IMR-90 (cell line): ENCODE results near the gene ATOSA. TPM values are rescaled to one million over a fixed set of nuclear protein-coding genes. Genes with fewer than 3 reads are reported as not detected.

ENCODE experiments used
- ATAC-seq: fragments of 200-7000 bp; cut with Tn5 transposase; 2 replicates; pipeline ENCODE4 v1.9.1; 2020; ENCODE audit warnings: low read depth, mild to moderate bottlenecking, moderate library complexity
- BruUV-seq: library from RNA; stranded (reverse); fragments of 400-500 nt; replicated peaks from 2 replicates; lab custom pipeline; 2021; lab: Mats Ljungman, UMichigan
- CTCF ChIA-PET: fragments of 300-600 bp; formaldehyde crosslinking; extraction: SDS; loops from one replicate; lab custom pipeline; 2021; ENCODE audit warnings: antibody characterized with exemption; lab: Yijun Ruan, JAX
- POLR2A ChIA-PET: fragments of 300-600 bp; sonication (Branson Sonifier 250); formaldehyde crosslinking; loops from one replicate; lab custom pipeline; 2022; ENCODE audit warnings: antibody characterized with exemption; ENCODE audit not compliant: unreplicated experiment; lab: Charles Lee
- DNase-seq: peaks from one replicate; pipeline ENCODE4 v3.0.0; 2013
- H2AFZ ChIP-seq: replicated peaks from 2 replicates; pipeline ENCODE3; 2013; ENCODE audit warnings: low read length, mild to moderate bottlenecking; ENCODE audit not compliant: poor library complexity
- H2AK5ac ChIP-seq: 2 replicates; pipeline ENCODE4 v1.6.1; 2013; ENCODE audit warnings: low read depth, low read length, inconsistent platforms
- H2AK9ac ChIP-seq: replicated peaks from 2 replicates; pipeline ENCODE3; 2013; ENCODE audit warnings: mild to moderate bottlenecking, low read depth, low read length, moderate library complexity; ENCODE audit not compliant: poor library complexity
- H2BK120ac ChIP-seq: 2 replicates; pipeline ENCODE4 v1.6.1; 2013; ENCODE audit warnings: low read depth, low read length, inconsistent platforms
- H2BK15ac ChIP-seq: 3 replicates; pipeline ENCODE4 v1.6.1; 2013; ENCODE audit warnings: low read depth, low read length, inconsistent platforms
- H2BK20ac ChIP-seq: 2 replicates; pipeline ENCODE4 v1.6.1; 2013; ENCODE audit warnings: low read depth, mild to moderate bottlenecking, inconsistent platforms, low read length, moderate library complexity
- H2BK5ac ChIP-seq: 2 replicates; pipeline ENCODE4 v1.6.1; 2013; ENCODE audit warnings: mild to moderate bottlenecking, low read depth, low read length, inconsistent platforms; ENCODE audit not compliant: poor library complexity, severe bottlenecking
- H3K14ac ChIP-seq: replicated peaks from 2 replicates; pipeline ENCODE4 v1.6.1; 2013; ENCODE audit warnings: low read depth, low read length, inconsistent platforms
- H3K18ac ChIP-seq: 2 replicates; pipeline ENCODE4 v1.6.1; 2013; ENCODE audit warnings: low read depth, low read length, control low read depth
- H3K23ac ChIP-seq: 2 replicates; pipeline ENCODE4 v1.6.1; 2013; ENCODE audit warnings: low read depth, low read length, inconsistent platforms
- H3K27ac ChIP-seq: 2 replicates; pipeline ENCODE4 v1.5.1; 2013; ENCODE audit warnings: mild to moderate bottlenecking, control low read depth, low read length; ENCODE audit not compliant: insufficient read depth
- H3K27me3 ChIP-seq: 2 replicates; pipeline ENCODE4 v1.6.1; 2013; ENCODE audit warnings: low read length; ENCODE audit not compliant: control insufficient read depth, insufficient read depth
- H3K36me3 ChIP-seq: 2 replicates; pipeline ENCODE4 v1.6.1; 2013; ENCODE audit warnings: low read length, mixed read lengths; ENCODE audit not compliant: control insufficient read depth, insufficient read depth
- H3K4ac ChIP-seq: 2 replicates; pipeline ENCODE4 v1.6.1; 2013; ENCODE audit warnings: low read depth, low read length, inconsistent platforms
- H3K4me1 ChIP-seq: 2 replicates; pipeline ENCODE4 v1.6.1; 2013; ENCODE audit warnings: low read length, mixed read lengths; ENCODE audit not compliant: control insufficient read depth, insufficient read depth
- H3K4me2 ChIP-seq: 2 replicates; pipeline ENCODE4 v1.6.1; 2013; ENCODE audit warnings: low read depth, mild to moderate bottlenecking, control low read depth, low read length, moderate library complexity
- H3K4me3 ChIP-seq: 2 replicates; pipeline ENCODE4 v1.5.1; 2013; ENCODE audit warnings: low read depth, mild to moderate bottlenecking, control low read depth, low read length, moderate library complexity; ENCODE audit not compliant: insufficient read depth
- H3K56ac ChIP-seq: 2 replicates; pipeline ENCODE4 v1.6.1; 2013; ENCODE audit warnings: low read length, inconsistent platforms; ENCODE audit not compliant: insufficient read depth; ENCODE audit errors: extremely low read depth
- H3K79me1 ChIP-seq, 2 experiments: 2 replicates each; pipeline ENCODE4 v1.6.1; 2013; ENCODE audit warnings: low read length in 2 of 2, inconsistent platforms in 1 of 2, low read depth in 1 of 2
- H3K9ac ChIP-seq: 2 replicates; pipeline ENCODE4 v1.6.1; 2013; ENCODE audit warnings: low read depth, low read length, control low read depth
- H3K9me1 ChIP-seq: 2 replicates; pipeline ENCODE4 v1.6.1; 2013; ENCODE audit warnings: low read length, inconsistent platforms; ENCODE audit not compliant: insufficient read depth
- H3K9me3 ChIP-seq: 2 replicates; pipeline ENCODE4 v1.6.1; 2013; ENCODE audit warnings: low read length; ENCODE audit not compliant: control insufficient read depth, insufficient read depth
- H4K20me1 ChIP-seq: 2 replicates; pipeline ENCODE4 v1.6.1; 2013; ENCODE audit warnings: low read length, inconsistent platforms; ENCODE audit not compliant: insufficient read depth
- H4K5ac ChIP-seq: 2 replicates; pipeline ENCODE4 v1.6.1; 2013; ENCODE audit warnings: mild to moderate bottlenecking, low read depth, low read length, control low read depth
- H4K8ac ChIP-seq, 2 experiments: 2 replicates each; pipeline ENCODE4 v1.6.1; 2013; ENCODE audit warnings: low read depth in 2 of 2, low read length in 2 of 2, control low read depth in 1 of 2, inconsistent platforms in 1 of 2
- H4K91ac ChIP-seq: 2 replicates; pipeline ENCODE4 v1.6.1; 2013; ENCODE audit warnings: low read depth, low read length, inconsistent platforms; ENCODE audit not compliant: insufficient read depth
- BHLHE40 ChIP-seq: fragments of 150-350 bp; IDR thresholded peaks from 2 replicates; pipeline ENCODE4 v1.6.1; 2016; ENCODE audit warnings: mild to moderate bottlenecking, low read depth, low read length
- CEBPB ChIP-seq: IDR thresholded peaks from 2 replicates; pipeline ENCODE4 v1.6.1; 2012; ENCODE audit warnings: low read depth, low read length, improper control_type of control experiment
- CHD1 ChIP-seq: IDR thresholded peaks from 2 replicates; pipeline ENCODE4 v1.6.1; 2012; ENCODE audit warnings: low read depth, low read length, improper control_type of control experiment
- FOS ChIP-seq: fragments of 150-350 bp; IDR thresholded peaks from 2 replicates; pipeline ENCODE4 v1.6.1; 2016; ENCODE audit warnings: low read depth, low read length
- MAFK ChIP-seq: IDR thresholded peaks from 2 replicates; pipeline ENCODE4 v1.6.1; 2012; ENCODE audit warnings: low read depth, low read length, improper control_type of control experiment
- MAZ ChIP-seq: IDR thresholded peaks from 2 replicates; pipeline ENCODE4 v1.6.1; 2012; ENCODE audit warnings: low read depth, mild to moderate bottlenecking, low read length, improper control_type of control experiment, moderate library complexity, borderline replicate concordance
- NFE2L2 ChIP-seq: fragments of 150-350 bp; IDR thresholded peaks from 2 replicates; pipeline ENCODE4 v1.6.1; 2016; ENCODE audit warnings: low read depth, mild to moderate bottlenecking, low read length
- POLR2A ChIP-seq: IDR thresholded peaks from 2 replicates; pipeline ENCODE4 v1.6.1; 2012; ENCODE audit warnings: mild to moderate bottlenecking, low read depth, low read length
- RAD21 ChIP-seq: IDR thresholded peaks from 2 replicates; pipeline ENCODE4 v1.6.1; 2012; ENCODE audit warnings: low read length, improper control_type of control experiment
- RCOR1 ChIP-seq: IDR thresholded peaks from 2 replicates; pipeline ENCODE4 v1.6.1; 2012; ENCODE audit warnings: mild to moderate bottlenecking, low read length, improper control_type of control experiment; ENCODE audit not compliant: insufficient replicate concordance
- RFX5 ChIP-seq: IDR thresholded peaks from 2 replicates; pipeline ENCODE4 v1.8.0; 2012; ENCODE audit warnings: low read depth, mild to moderate bottlenecking, low read length, moderate library complexity
- SMC3 ChIP-seq: fragments of 150-350 bp; IDR thresholded peaks from 2 replicates; pipeline ENCODE4 v1.6.1; 2016; ENCODE audit warnings: low read depth, mild to moderate bottlenecking, antibody characterized with exemption, low read length, moderate library complexity
- WGBS, 2 experiments: methylation state at CpG; one replicate each; pipeline versions ENCODE4 v1.1.5 to v1.1.7; 2013; ENCODE audit warnings: missing lambda C conversion rate in 2 of 2; ENCODE audit not compliant: insufficient read length in 1 of 2; ENCODE audit errors: extremely low coverage in 2 of 2; 5-methylcytosine and 5-hydroxymethylcytosine counted together
- dilution Hi-C: fragments of 300-500 bp; cut with HindIII; formaldehyde crosslinking; loops from one replicate; pipeline ENCODE4 v1.14.3; 2018; ENCODE audit warnings: low sequenced_read_pairs; ENCODE audit not compliant: unreplicated experiment
- in situ Hi-C: fragments of 300-500 bp; cut with MboI; formaldehyde crosslinking; loops from 3 replicates; pipeline ENCODE4 v1.14.3; 2019; ENCODE audit warnings: low sequenced_read_pairs, inconsistent platforms, mixed read lengths
- intact Hi-C: fragments of 100-400 bp; cut with micrococcal nuclease; formaldehyde crosslinking; loops from 2 replicates; pipeline ENCODE4 v1.10.0; 2022
- polyA plus RNA-seq, 3 experiments: library from polyadenylated mRNA; depleted of rRNA; stranded (reverse); fragments of >200 nt; gene quantifications; 2 replicates each; pipeline ENCODE4 v1.2.3, GENCODE V29; 2012; ENCODE audit warnings: low replicate concordance in 1 of 3
- total RNA-seq: library from RNA; depleted of rRNA; stranded (reverse); fragments of >200 nt; gene quantifications from 2 replicates; pipeline ENCODE4 v1.2.3, GENCODE V29; 2012
- TF ChIP-seq, protein P1 (sequence below): conservative IDR thresholded peaks from 2 replicates; pipeline ENCODE4 v1.5.1; 2012; ENCODE audit warnings: mild to moderate bottlenecking, low read depth, low read length, improper control_type of control experiment
- TF ChIP-seq, protein P2 (sequence below): fragments of 150-350 bp; IDR thresholded peaks from 2 replicates; pipeline ENCODE4 v1.6.1; 2017; ENCODE audit warnings: mild to moderate bottlenecking, antibody characterized with exemption, low read length, low read depth

The ATOSA gene
- total and polyA plus RNA-seq, 2 of the 4 experiments (the other 2 are of a cell fraction): 13.2 to 17.2 TPM

DNA sequence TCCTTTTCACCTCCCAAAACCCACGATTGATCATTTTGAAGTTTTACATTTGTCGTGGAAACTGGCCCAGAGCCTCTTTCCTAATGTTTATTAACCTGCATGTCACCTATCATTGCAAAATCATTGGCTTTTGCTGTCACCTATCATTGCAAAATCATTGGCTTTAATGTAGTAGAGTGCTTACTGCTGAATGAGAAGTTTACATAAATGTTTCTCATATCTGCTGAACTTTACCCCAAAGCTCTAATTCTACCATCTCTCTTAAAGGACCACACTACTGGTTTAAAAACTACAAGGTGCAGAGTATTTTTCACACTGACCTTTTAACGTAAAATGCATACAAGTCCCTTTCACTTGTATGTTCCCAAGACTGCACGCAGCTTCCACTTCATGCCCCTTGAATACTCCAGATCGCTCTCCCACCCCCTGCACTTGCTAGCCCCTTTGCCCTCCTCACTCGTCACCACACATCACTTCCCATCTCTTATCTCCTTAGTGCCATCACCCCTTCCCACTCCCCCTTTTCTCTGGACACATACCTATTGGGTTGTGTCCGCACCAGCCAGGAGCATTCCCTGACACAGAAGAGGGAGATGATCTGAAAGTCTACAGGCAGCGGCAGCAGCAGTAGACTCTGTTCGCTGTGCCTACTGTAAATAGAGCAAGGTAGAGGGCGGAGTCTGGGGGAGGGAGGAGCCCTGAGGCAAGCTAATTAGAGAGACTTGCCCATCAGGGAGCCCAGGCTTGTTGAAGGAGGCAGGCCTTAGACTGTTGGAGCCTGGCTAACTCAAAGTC lies 30.2 kb upstream of the ATOSA start (continued):
- no peak for TF ChIP-seq MAFK

DNA sequence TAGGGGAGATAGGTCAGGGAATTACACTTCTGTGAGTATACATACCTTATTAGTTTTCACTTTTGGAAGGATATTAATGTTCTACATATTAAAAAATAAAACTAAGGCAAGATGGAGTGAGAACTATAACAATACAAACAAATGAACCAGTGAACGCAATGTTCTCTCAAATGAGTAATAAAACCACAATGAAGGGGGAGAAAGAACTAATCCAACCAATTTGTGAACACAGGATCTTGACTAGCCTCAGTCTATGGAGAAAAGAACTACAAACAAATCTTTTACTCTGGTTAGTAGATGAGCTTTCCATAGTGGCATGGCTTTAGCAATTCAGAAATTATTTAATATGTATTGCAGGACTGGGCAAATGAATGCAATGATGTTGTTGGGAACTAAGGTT lies 26.9 kb upstream of the ATOSA start:
- Histone ChIP-seq H3K4me2 (no peak overlapping the region), H3K27ac (no peak overlapping the region), H3K56ac (no peak overlapping the region), H3K9me3 (no peaks in the 10 kb centered on the region), H3K9ac (no peak overlapping the region), H4K20me1 (no peaks in the 10 kb centered on the region), H4K8ac (no peak overlapping the region), H2BK15ac (no peak overlapping the region), H3K27me3 (peaks cover 14% of the 10 kb centered on the region), H3K18ac (no peak overlapping the region), H2AK5ac (no peak overlapping the region), H3K4me3 (no peak overlapping the region), H3K9me1 (no peaks in the 10 kb centered on the region), H2AFZ (no peak overlapping the region), H3K23ac (no peak overlapping the region), H2BK20ac (no peak overlapping the region), H2BK5ac (no peak overlapping the region), H4K91ac (no peak overlapping the region), H2BK120ac (no peak overlapping the region), H3K36me3 (no peaks in the 10 kb centered on the region), H3K4ac (no peak overlapping the region), H3K4me1 (peaks cover 4% of the 10 kb centered on the region; the same call in 1 of the 2 replicates), H4K5ac (no peak overlapping the region), H3K14ac (no peak overlapping the region), H3K79me1 (no peaks in the 10 kb centered on the region), H2AK9ac (no peak overlapping the region)
- WGBS, 2 experiments: no CpG with 5 or more reads among the region's 1 CpG
- TF ChIP-seq NFE2L2 (no peak), CEBPB (no peak), MAFK (no peak), RCOR1 (no peak), POLR2A (no peak), SMC3 (no peak), BHLHE40 (no peak), MAZ (no peak), CHD1 (no peak), FOS (no peak), RAD21 (no peak), RFX5 (no peak)
- TF ChIP-seq, protein P1, sequence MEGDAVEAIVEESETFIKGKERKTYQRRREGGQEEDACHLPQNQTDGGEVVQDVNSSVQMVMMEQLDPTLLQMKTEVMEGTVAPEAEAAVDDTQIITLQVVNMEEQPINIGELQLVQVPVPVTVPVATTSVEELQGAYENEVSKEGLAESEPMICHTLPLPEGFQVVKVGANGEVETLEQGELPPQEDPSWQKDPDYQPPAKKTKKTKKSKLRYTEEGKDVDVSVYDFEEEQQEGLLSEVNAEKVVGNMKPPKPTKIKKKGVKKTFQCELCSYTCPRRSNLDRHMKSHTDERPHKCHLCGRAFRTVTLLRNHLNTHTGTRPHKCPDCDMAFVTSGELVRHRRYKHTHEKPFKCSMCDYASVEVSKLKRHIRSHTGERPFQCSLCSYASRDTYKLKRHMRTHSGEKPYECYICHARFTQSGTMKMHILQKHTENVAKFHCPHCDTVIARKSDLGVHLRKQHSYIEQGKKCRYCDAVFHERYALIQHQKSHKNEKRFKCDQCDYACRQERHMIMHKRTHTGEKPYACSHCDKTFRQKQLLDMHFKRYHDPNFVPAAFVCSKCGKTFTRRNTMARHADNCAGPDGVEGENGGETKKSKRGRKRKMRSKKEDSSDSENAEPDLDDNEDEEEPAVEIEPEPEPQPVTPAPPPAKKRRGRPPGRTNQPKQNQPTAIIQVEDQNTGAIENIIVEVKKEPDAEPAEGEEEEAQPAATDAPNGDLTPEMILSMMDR: no peak
- TF ChIP-seq, protein P2, sequence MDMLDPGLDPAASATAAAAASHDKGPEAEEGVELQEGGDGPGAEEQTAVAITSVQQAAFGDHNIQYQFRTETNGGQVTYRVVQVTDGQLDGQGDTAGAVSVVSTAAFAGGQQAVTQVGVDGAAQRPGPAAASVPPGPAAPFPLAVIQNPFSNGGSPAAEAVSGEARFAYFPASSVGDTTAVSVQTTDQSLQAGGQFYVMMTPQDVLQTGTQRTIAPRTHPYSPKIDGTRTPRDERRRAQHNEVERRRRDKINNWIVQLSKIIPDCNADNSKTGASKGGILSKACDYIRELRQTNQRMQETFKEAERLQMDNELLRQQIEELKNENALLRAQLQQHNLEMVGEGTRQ: no peak
- BruUV-seq: no TSS peak
- in situ Hi-C loops: no loop called here
- intact Hi-C loops: no loop called here
- dilution Hi-C loops: no loop called here
- ChIA-PET CTCF (no interaction called here), POLR2A (no interaction called here)
- DNase-seq: no peak
- ATAC-seq: no peak
